A549 (cell line): ENCODE results near the gene NIFK. TPM values are rescaled to one million over a fixed set of nuclear protein-coding genes. Genes with fewer than 3 reads are reported as not detected.

Experiments used
- ATAC-seq, 2 experiments: fragments of 200-7000 bp in 1 of 2; fragments of >200 bp in 1 of 2; cut with Nextera tagmentation in 1 of 2; cut with Tn5 transposase in 1 of 2; 3 replicates each; pipeline versions ENCODE4 v1.8.0 to v1.9.1; 2018 to 2020; ENCODE audit warnings: mild to moderate bottlenecking in 1 of 2, moderate library complexity in 1 of 2
- CTCF ChIA-PET: fragments of 300-600 bp; sonication (Branson Sonifier 250); formaldehyde crosslinking; extraction: SDS; loops from one replicate; lab custom pipeline; 2021; ENCODE audit warnings: antibody characterized with exemption, inconsistent platforms; lab: Yijun Ruan, JAX
- POLR2A ChIA-PET: fragments of 350-600 bp; formaldehyde crosslinking; extraction: SDS; loops from one replicate; lab custom pipeline; 2021; ENCODE audit warnings: antibody characterized with exemption, inconsistent platforms; lab: Yijun Ruan, JAX
- DNase-seq, 2 experiments: peaks; one replicate each; pipeline versions ENCODE4 v3.0.0 to v3.0.0-alpha.2; 2011 to 2016; ENCODE audit warnings: low read depth in 1 of 2, low spot score in 1 of 2
- FAIRE-seq: peaks from 2 replicates; lab custom pipeline; 2011; peaks lifted over from hg19 to GRCh38; lab: Jason Lieb, UNC
- H3K27ac ChIP-seq, 2 experiments: fragments of >200 bp; sonication (Bioruptor Twin); formaldehyde crosslinking; 3 replicates each; pipeline ENCODE4 v1.5.1; 2016 to 2017
- H3K4me1 ChIP-seq: fragments of >200 bp; sonication (Bioruptor Twin); formaldehyde crosslinking; 3 replicates; pipeline ENCODE4 v1.6.1; 2016
- H3K4me2 ChIP-seq: fragments of >200 bp; sonication (Bioruptor Twin); formaldehyde crosslinking; 3 replicates; pipeline ENCODE4 v1.6.1; 2016
- H3K4me3 ChIP-seq: fragments of >200 bp; sonication (Bioruptor Twin); formaldehyde crosslinking; 3 replicates; pipeline ENCODE4 v1.5.1; 2016
- H3K9me3 ChIP-seq: fragments of >200 bp; sonication (Bioruptor Twin); formaldehyde crosslinking; 3 replicates; pipeline ENCODE4 v1.6.1; 2016
- BHLHE40 ChIP-seq: IDR thresholded peaks from 2 replicates; pipeline ENCODE4 v1.6.1; 2012; ENCODE audit warnings: low read depth, low read length, inconsistent platforms
- CEBPB ChIP-seq, 2 experiments: fragments of >200 bp in 1 of 2; sonication (Bioruptor Twin) in 1 of 2; formaldehyde crosslinking in 1 of 2; IDR thresholded peaks; 2 replicates each; pipeline ENCODE4 v1.6.1; 2012 to 2016
- EHF ChIP-seq: fragments of 250-450 bp; sonication (Bioruptor Pico); IDR thresholded peaks from 2 replicates; pipeline ENCODE4 v1.5.0; 2020; ENCODE audit warnings: mild to moderate bottlenecking
- EHMT2 ChIP-seq: fragments of 200-600 bp; sonication (generic); IDR thresholded peaks from 2 replicates; pipeline ENCODE4 v1.6.1; 2016; ENCODE audit warnings: antibody characterized with exemption, low read depth, mild to moderate bottlenecking, moderate library complexity
- ESRRA ChIP-seq: fragments of 150-350 bp; IDR thresholded peaks from 2 replicates; pipeline ENCODE4 v1.6.1; 2014; ENCODE audit warnings: mild to moderate bottlenecking, low read length, borderline replicate concordance
- FOSB ChIP-seq: fragments of 250-450 bp; sonication (Bioruptor Pico); IDR thresholded peaks from 2 replicates; pipeline ENCODE4 v1.5.0; 2020; ENCODE audit warnings: mild to moderate bottlenecking, moderate library complexity
- FOXS1 ChIP-seq: fragments of 250-450 bp; sonication (Bioruptor Pico); IDR thresholded peaks from 2 replicates; pipeline ENCODE4 v1.5.0; 2020; ENCODE audit warnings: mild to moderate bottlenecking, moderate library complexity
- GATA3 ChIP-seq: IDR thresholded peaks from 2 replicates; pipeline ENCODE4 v1.6.1; 2012; ENCODE audit warnings: borderline replicate concordance
- HDAC2 ChIP-seq: fragments of 200-600 bp; sonication (generic); IDR thresholded peaks from 2 replicates; pipeline ENCODE4 v1.6.1; 2016
- HOXB5 ChIP-seq: fragments of 250-450 bp; sonication (Bioruptor Pico); IDR thresholded peaks from 2 replicates; pipeline ENCODE4 v1.5.0; 2020; ENCODE audit warnings: mild to moderate bottlenecking, moderate library complexity
- JUNB ChIP-seq: fragments of >200 bp; sonication (Bioruptor Twin); formaldehyde crosslinking; IDR thresholded peaks from 2 replicates; pipeline ENCODE4 v1.6.1; 2016
- KDM1A ChIP-seq: fragments of 200-600 bp; sonication (generic); IDR thresholded peaks from 2 replicates; pipeline ENCODE4 v1.6.1; 2016; ENCODE audit warnings: low read depth, mild to moderate bottlenecking
- KDM5A ChIP-seq: fragments of 200-600 bp; sonication (generic); IDR thresholded peaks from 2 replicates; pipeline ENCODE4 v1.6.1; 2016; ENCODE audit warnings: antibody characterized with exemption, mild to moderate bottlenecking
- NR3C1 ChIP-seq: fragments of >200 bp; sonication (Bioruptor Twin); formaldehyde crosslinking; IDR thresholded peaks from 3 replicates; pipeline ENCODE4 v1.6.1; 2017
- POLR2A ChIP-seq: IDR thresholded peaks from 2 replicates; pipeline ENCODE4 v1.6.1; 2012; ENCODE audit warnings: mild to moderate bottlenecking, low read length
- POLR2AphosphoS2 ChIP-seq: conservative IDR thresholded peaks from 2 replicates; pipeline ENCODE4 v1.6.1; 2012; ENCODE audit warnings: low read length, improper control_type of control experiment, inconsistent platforms
- RAD21 ChIP-seq, 2 experiments: fragments of >200 bp in 1 of 2; sonication (Bioruptor Twin) in 1 of 2; formaldehyde crosslinking in 1 of 2; IDR thresholded peaks in 1 of 2; conservative IDR thresholded peaks in 1 of 2; 2 replicates in 1 of 2; 3 replicates in 1 of 2; pipeline ENCODE4 v1.6.1; 2012 to 2018; ENCODE audit warnings: inconsistent platforms in 1 of 2
- RCOR1 ChIP-seq: fragments of 150-350 bp; IDR thresholded peaks from 2 replicates; pipeline ENCODE4 v1.6.1; 2014; ENCODE audit warnings: antibody characterized with exemption, low read length, low read depth
- SMC3 ChIP-seq: fragments of >200 bp; sonication (Bioruptor Twin); formaldehyde crosslinking; IDR thresholded peaks from 3 replicates; pipeline ENCODE4 v1.6.1; 2018; ENCODE audit warnings: inconsistent platforms
- ZC3H11A ChIP-seq: fragments of 450-650 bp; IDR thresholded peaks from 2 replicates; pipeline ENCODE4 v1.6.1; 2014; ENCODE audit warnings: antibody characterized with exemption, mild to moderate bottlenecking
- ZFP36 ChIP-seq: fragments of 450-650 bp; IDR thresholded peaks from 2 replicates; pipeline ENCODE4 v1.6.1; 2014; ENCODE audit warnings: borderline replicate concordance; ENCODE audit not compliant: partially characterized antibody
- ZNF302 ChIP-seq: fragments of 250-450 bp; sonication (Bioruptor Pico); IDR thresholded peaks from 2 replicates; pipeline ENCODE4 v1.9.0; 2021; ENCODE audit warnings: inconsistent platforms, mild to moderate bottlenecking, moderate library complexity
- WGBS: methylation state at CpG from one replicate; pipeline ENCODE4 v1.1.6; 2017; ENCODE audit errors: missing lambda C conversion rate; 5-methylcytosine and 5-hydroxymethylcytosine counted together
- polyA plus RNA-seq, 4 experiments: library from polyadenylated mRNA; depleted of rRNA in 3 of 4; stranded (reverse); fragments of >200 nt; fragmentation: RNase III in 1 of 4; extraction: RNeasy Plus Mini Kit Qiagen cat#74134 plus additional on column Dnase treatment in 1 of 4; gene quantifications; 2 replicates in 3 of 4; 3 replicates in 1 of 4; pipeline ENCODE4 v1.2.3, GENCODE V29; 2011 to 2017
- TF ChIP-seq, protein P1 (sequence below): fragments of >200 bp; sonication (Bioruptor Twin); formaldehyde crosslinking; IDR thresholded peaks from 3 replicates; pipeline ENCODE4 v1.5.1; 2016
- TF ChIP-seq, protein P2 (sequence below): fragments of >200 bp; sonication (Bioruptor Twin); formaldehyde crosslinking; IDR thresholded peaks from 3 replicates; pipeline ENCODE4 v1.6.1; 2016
- TF ChIP-seq, protein P3 (sequence below): IDR thresholded peaks from 2 replicates; pipeline ENCODE4 v1.6.1; 2012; ENCODE audit warnings: low read depth, borderline replicate concordance
- TF ChIP-seq, protein P4 (sequence below): IDR thresholded peaks from 2 replicates; pipeline ENCODE4 v1.6.1; 2012
- TF ChIP-seq, protein P5 (sequence below): fragments of 250-450 bp; sonication (Bioruptor Pico); IDR thresholded peaks from 2 replicates; pipeline ENCODE4 v1.5.0; 2021; ENCODE audit warnings: mild to moderate bottlenecking, moderate library complexity, borderline replicate concordance
- TF ChIP-seq, protein P6 (sequence below): fragments of 250-450 bp; sonication (Bioruptor Pico); IDR thresholded peaks from 2 replicates; pipeline ENCODE4 v1.5.0; 2020; ENCODE audit warnings: low read depth, mild to moderate bottlenecking, moderate library complexity

Gene NIFK
- polyA plus RNA-seq, 2 of the 4 experiments (the other 2 are of a cell fraction), result 50.3 to 82.9 TPM

DNA sequence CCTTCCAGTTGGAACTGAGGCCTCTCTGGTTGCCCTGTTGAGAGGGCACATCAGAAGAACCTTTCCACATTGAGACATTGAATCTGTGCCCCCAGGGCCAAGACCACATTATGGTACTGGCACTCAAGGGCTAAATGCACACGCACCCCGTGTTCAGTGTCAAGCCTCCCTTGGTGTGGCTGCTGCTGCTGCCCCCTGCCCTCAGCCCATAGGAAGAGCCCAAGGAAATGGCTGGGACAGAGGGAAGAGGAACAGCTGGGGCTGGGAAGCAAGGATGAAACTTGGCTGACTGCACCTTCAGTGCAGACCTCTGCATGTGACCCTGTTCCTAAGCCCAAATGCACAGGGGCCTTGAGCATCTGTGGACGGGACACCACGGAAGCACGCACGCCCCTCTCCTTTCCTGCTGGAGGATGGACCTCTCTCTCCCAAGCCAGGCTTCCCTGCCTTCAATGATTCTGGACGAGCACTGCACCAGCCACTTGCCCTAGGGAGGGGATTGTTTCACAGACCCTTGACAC is 40.2 kb downstream of the NIFK start:
- DNase-seq (no peak), FAIRE-seq (no peak), ATAC-seq (no peak)
- ChIA-PET POLR2A (no interaction called here), CTCF (interaction anchor here (1.3 to 1.9 kb wide), 2 partner anchors 18 to 166 kb away, joined by 4 to 5 read pairs; partner anchors contain the start of gene RNU4ATAC)
- H3K4me3 ChIP-seq, result no peak overlapping the region
- H3K27ac ChIP-seq, result peak overlapping the region in 1 of 2 experiments; percentile 37; a peak in 2 of 6 replicates
- no peaks in the 10 kb centered on the region for H3K9me3 ChIP-seq
- 91% methylated on average over 7 of the region's 7 CpGs for WGBS
- TF ChIP-seq POLR2A (no peak), JUNB (no peak), ZFP36 (no peak), GATA3 (no peak), SMC3 (no peak), EHF (no peak), EHMT2 (no peak), RAD21 (conservative IDR thresholded peaks at IDR 0.05 in 1 of 2, IDR thresholded peaks at IDR 0.05 in 1 of 2) (no peak), HOXB5 (CRISPR knock-in tag) (no peak), POLR2AphosphoS2 (no peak), FOXS1 (no peak), CEBPB (IDR thresholded peaks at IDR 0.05) (no peak), RCOR1 (no peak)
- TF ChIP-seq, protein P1, sequence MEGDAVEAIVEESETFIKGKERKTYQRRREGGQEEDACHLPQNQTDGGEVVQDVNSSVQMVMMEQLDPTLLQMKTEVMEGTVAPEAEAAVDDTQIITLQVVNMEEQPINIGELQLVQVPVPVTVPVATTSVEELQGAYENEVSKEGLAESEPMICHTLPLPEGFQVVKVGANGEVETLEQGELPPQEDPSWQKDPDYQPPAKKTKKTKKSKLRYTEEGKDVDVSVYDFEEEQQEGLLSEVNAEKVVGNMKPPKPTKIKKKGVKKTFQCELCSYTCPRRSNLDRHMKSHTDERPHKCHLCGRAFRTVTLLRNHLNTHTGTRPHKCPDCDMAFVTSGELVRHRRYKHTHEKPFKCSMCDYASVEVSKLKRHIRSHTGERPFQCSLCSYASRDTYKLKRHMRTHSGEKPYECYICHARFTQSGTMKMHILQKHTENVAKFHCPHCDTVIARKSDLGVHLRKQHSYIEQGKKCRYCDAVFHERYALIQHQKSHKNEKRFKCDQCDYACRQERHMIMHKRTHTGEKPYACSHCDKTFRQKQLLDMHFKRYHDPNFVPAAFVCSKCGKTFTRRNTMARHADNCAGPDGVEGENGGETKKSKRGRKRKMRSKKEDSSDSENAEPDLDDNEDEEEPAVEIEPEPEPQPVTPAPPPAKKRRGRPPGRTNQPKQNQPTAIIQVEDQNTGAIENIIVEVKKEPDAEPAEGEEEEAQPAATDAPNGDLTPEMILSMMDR, result no peak
- TF ChIP-seq, protein P2, sequence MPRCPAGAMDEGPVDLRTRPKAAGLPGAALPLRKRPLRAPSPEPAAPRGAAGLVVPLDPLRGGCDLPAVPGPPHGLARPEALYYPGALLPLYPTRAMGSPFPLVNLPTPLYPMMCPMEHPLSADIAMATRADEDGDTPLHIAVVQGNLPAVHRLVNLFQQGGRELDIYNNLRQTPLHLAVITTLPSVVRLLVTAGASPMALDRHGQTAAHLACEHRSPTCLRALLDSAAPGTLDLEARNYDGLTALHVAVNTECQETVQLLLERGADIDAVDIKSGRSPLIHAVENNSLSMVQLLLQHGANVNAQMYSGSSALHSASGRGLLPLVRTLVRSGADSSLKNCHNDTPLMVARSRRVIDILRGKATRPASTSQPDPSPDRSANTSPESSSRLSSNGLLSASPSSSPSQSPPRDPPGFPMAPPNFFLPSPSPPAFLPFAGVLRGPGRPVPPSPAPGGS, result no peak
- peaks cover 35% of the 10 kb centered on the region for H3K4me1 ChIP-seq
- H3K4me2 ChIP-seq, result no peak overlapping the region

DNA sequence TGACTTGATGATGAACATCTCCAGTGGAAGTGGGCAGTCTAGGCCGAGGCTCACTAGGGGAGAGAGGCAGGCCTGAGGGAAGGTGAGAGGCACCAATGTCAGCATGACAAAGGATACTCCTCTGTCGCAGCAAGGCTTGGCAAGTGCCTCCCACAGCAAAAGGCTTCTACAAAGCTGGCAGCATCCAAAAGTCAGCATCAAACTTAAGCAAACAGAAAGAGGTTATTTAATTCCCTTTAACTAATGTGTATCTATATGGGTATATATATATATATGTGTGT is 41.6 kb downstream of the NIFK start:
- peak overlapping the region in 1 of 2 experiments; percentile 45; a peak in 2 of 6 replicates for H3K27ac ChIP-seq
- H3K4me2 ChIP-seq, result no peak overlapping the region
- WGBS, result 63% methylated on average over 2 of the region's 2 CpGs
- H3K4me3 ChIP-seq, result no peak overlapping the region
- no peak for FAIRE-seq
- peaks cover 29% of the 10 kb centered on the region for H3K4me1 ChIP-seq
- H3K9me3 ChIP-seq, result no peaks in the 10 kb centered on the region
- no peak for ATAC-seq
- DNase-seq, result no peak
- ChIA-PET POLR2A (no interaction called here), CTCF (interaction anchor here (1.3 kb wide), 1 partner anchor 17 kb away, joined by 4 read pairs; no protein-coding TSS in a partner anchor)
- no peak for TF ChIP-seq POLR2A
- TF ChIP-seq ZFP36, result no peak
- TF ChIP-seq, protein P1, result no peak
- no peak for TF ChIP-seq POLR2AphosphoS2
- no peak for TF ChIP-seq KDM1A
- TF ChIP-seq NR3C1, result no peak
- TF ChIP-seq FOSB, result no peak
- TF ChIP-seq, protein P3, sequence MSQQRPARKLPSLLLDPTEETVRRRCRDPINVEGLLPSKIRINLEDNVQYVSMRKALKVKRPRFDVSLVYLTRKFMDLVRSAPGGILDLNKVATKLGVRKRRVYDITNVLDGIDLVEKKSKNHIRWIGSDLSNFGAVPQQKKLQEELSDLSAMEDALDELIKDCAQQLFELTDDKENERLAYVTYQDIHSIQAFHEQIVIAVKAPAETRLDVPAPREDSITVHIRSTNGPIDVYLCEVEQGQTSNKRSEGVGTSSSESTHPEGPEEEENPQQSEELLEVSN, result no peak
- no peak for TF ChIP-seq JUNB
- no peak for TF ChIP-seq KDM5A
- TF ChIP-seq ESRRA, result no peak
- TF ChIP-seq ZNF302 (CRISPR knock-in tag), result no peak
- TF ChIP-seq BHLHE40, result no peak
- TF ChIP-seq, protein P4, sequence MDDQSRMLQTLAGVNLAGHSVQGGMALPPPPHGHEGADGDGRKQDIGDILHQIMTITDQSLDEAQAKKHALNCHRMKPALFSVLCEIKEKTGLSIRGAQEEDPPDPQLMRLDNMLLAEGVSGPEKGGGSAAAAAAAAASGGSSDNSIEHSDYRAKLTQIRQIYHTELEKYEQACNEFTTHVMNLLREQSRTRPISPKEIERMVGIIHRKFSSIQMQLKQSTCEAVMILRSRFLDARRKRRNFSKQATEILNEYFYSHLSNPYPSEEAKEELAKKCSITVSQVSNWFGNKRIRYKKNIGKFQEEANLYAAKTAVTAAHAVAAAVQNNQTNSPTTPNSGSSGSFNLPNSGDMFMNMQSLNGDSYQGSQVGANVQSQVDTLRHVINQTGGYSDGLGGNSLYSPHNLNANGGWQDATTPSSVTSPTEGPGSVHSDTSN, result no peak
- TF ChIP-seq, protein P5, sequence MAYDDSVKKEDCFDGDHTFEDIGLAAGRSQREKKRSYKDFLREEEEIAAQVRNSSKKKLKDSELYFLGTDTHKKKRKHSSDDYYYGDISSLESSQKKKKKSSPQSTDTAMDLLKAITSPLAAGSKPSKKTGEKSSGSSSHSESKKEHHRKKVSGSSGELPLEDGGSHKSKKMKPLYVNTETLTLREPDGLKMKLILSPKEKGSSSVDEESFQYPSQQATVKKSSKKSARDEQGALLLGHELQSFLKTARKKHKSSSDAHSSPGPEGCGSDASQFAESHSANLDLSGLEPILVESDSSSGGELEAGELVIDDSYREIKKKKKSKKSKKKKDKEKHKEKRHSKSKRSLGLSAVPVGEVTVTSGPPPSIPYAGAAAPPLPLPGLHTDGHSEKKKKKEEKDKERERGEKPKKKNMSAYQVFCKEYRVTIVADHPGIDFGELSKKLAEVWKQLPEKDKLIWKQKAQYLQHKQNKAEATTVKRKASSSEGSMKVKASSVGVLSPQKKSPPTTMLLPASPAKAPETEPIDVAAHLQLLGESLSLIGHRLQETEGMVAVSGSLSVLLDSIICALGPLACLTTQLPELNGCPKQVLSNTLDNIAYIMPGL, result no peak
- no peak for TF ChIP-seq CEBPB (IDR thresholded peaks at IDR 0.05)
- TF ChIP-seq HDAC2, result no peak
- TF ChIP-seq ZC3H11A, result no peak
- TF ChIP-seq, protein P6, sequence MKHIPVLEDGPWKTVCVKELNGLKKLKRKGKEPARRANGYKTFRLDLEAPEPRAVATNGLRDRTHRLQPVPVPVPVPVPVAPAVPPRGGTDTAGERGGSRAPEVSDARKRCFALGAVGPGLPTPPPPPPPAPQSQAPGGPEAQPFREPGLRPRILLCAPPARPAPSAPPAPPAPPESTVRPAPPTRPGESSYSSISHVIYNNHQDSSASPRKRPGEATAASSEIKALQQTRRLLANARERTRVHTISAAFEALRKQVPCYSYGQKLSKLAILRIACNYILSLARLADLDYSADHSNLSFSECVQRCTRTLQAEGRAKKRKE (CRISPR knock-in tag), result no peak
